GM12865 (cell line): ENCODE measurements around the gene HDAC9.

Experiments used
- DNase-seq: peaks from one replicate; pipeline ENCODE4 v3.0.0; 2010; ENCODE audit warnings: low read depth
- H3K4me3 ChIP-seq: 2 replicates; pipeline ENCODE4 v1.5.1; 2011; ENCODE audit warnings: mild to moderate bottlenecking, low read depth, low read length, control low read depth
- CTCF ChIP-seq: IDR thresholded peaks from 2 replicates; pipeline ENCODE4 v1.5.1; 2011; ENCODE audit warnings: low read length, control low read depth, low read depth, inconsistent platforms; ENCODE audit not compliant: insufficient read depth; ENCODE audit errors: missing control alignments

Gene HDAC9

GRCh38 chr7:18770154-18770811, 274.7 kb downstream of the HDAC9 start:
- TF ChIP-seq CTCF = no peak
- no peak overlapping the region for H3K4me3 ChIP-seq
- no peak for DNase-seq

GRCh38 chr7:18770822-18771221, 275.3 kb downstream of the HDAC9 start:
- no peak overlapping the region for H3K4me3 ChIP-seq
- no peak for DNase-seq
- TF ChIP-seq CTCF = no peak

GRCh38 chr7:18771834-18772566, 276.5 kb downstream of the HDAC9 start:
- no peak for TF ChIP-seq CTCF
- no peak for DNase-seq
- H3K4me3 ChIP-seq = no peak overlapping the region

GRCh38 chr7:18772567-18772965, 277.0 kb downstream of the HDAC9 start:
- DNase-seq = no peak
- no peak for TF ChIP-seq CTCF
- no peak overlapping the region for H3K4me3 ChIP-seq

GRCh38 chr7:18777314-18777713, 281.8 kb downstream of the HDAC9 start:
- DNase-seq = no peak

GRCh38 chr7:18778594-18778993, 283.0 kb downstream of the HDAC9 start:
- no peak for DNase-seq
- no peak overlapping the region for H3K4me3 ChIP-seq
- TF ChIP-seq CTCF = no peak

More at GRCh38 chr7:18777314-18777713, 281.8 kb downstream of the HDAC9 start:
- H3K4me3 ChIP-seq = no peak overlapping the region
- TF ChIP-seq CTCF = no peak
